CD4-positive, alpha-beta T cell (primary cell): Measurements from ENCODE around the gene ATF2. TPM values are rescaled to one million over a fixed set of nuclear protein-coding genes. Genes with fewer than 3 reads are reported as not detected.

Experiments used
- ATAC-seq: fragments of 200-7000 bp; cut with Tn5 transposase; one replicate; pipeline ENCODE4 v1.10.0; 2022; ENCODE audit warnings: mild to moderate bottlenecking; ENCODE audit not compliant: poor library complexity
- CTCF ChIA-PET: fragments of 350-600 bp; sonication (Branson Sonifier 250); formaldehyde crosslinking; loops from one replicate; lab custom pipeline; 2021; ENCODE audit warnings: antibody characterized with exemption, inconsistent platforms; lab: Charles Lee
- POLR2A ChIA-PET: fragments of 350-600 bp; sonication (Branson Sonifier 250); formaldehyde crosslinking; loops from one replicate; lab custom pipeline; 2021; ENCODE audit warnings: antibody characterized with exemption, inconsistent platforms; lab: Charles Lee
- DNase-seq, 14 experiments: peaks; one replicate each; pipeline ENCODE4 v3.0.0-alpha.2; 2013 to 2020; ENCODE audit warnings: mixed read lengths in 2 of 14
- H3K27ac ChIP-seq, 2 donors: one replicate each; pipeline versions ENCODE4 v1.5.1 to v1.7.0; 2013; ENCODE audit warnings: low read length in 2 of 2, low read depth in 1 of 2, mild to moderate bottlenecking in 1 of 2
- H3K27me3 ChIP-seq, 2 experiments: 1 replicate in 1 of 2; 2 replicates in 1 of 2; pipeline versions ENCODE4 v1.6.1 to v1.7.0; 2013; ENCODE audit warnings: low read length in 2 of 2, control low read depth in 1 of 2, mild to moderate bottlenecking in 1 of 2, moderate library complexity in 1 of 2; ENCODE audit not compliant: insufficient read depth in 2 of 2, control insufficient read depth in 1 of 2
- H3K36me3 ChIP-seq: one replicate; pipeline ENCODE4 v1.6.1; 2013; ENCODE audit warnings: low read length, control low read depth; ENCODE audit not compliant: insufficient read depth
- H3K4me1 ChIP-seq: one replicate; pipeline ENCODE4 v1.6.1; 2013; ENCODE audit warnings: low read length, control low read depth; ENCODE audit not compliant: insufficient read depth
- H3K4me3 ChIP-seq: one replicate; pipeline ENCODE4 v1.5.1; 2013; ENCODE audit warnings: mild to moderate bottlenecking, low read length, moderate library complexity
- H3K9me3 ChIP-seq, 2 experiments: 1 replicate in 1 of 2; 2 replicates in 1 of 2; pipeline versions ENCODE4 v1.6.1 to v1.7.0; 2013; ENCODE audit warnings: low read length in 2 of 2, mild to moderate bottlenecking in 2 of 2, control low read depth in 1 of 2, moderate library complexity in 1 of 2; ENCODE audit not compliant: control insufficient read depth in 1 of 2, insufficient read depth in 1 of 2
- H3K27ac Mint-ChIP-seq: one replicate; pipeline ENCODE4 v1.8.0; 2020; ENCODE audit warnings: mixed read lengths
- H3K27me3 Mint-ChIP-seq: one replicate; pipeline ENCODE4 v1.8.0; 2021; ENCODE audit warnings: mixed read lengths
- H3K36me3 Mint-ChIP-seq: one replicate; pipeline ENCODE4 v1.8.0; 2021; ENCODE audit warnings: low read depth, mixed read lengths
- H3K4me1 Mint-ChIP-seq: one replicate; pipeline ENCODE4 v1.8.0; 2021; ENCODE audit warnings: low read depth, mixed read lengths
- H3K4me3 Mint-ChIP-seq: one replicate; pipeline ENCODE4 v1.8.0; 2020; ENCODE audit warnings: mild to moderate bottlenecking, mixed read lengths
- H3K9me3 Mint-ChIP-seq: one replicate; pipeline ENCODE4 v1.8.0; 2020; ENCODE audit warnings: mixed read lengths
- intact Hi-C, 2 experiments: fragments of 100-400 bp; cut with DNase I in 1 of 2; cut with micrococcal nuclease in 1 of 2; formaldehyde crosslinking; loops; one replicate each; pipeline versions ENCODE4 v1.15.1 to v1.9.0; 2023 to 2025; cut with DNase I, micrococcal nuclease
- total RNA-seq, 174 experiments: library from RNA in 2 of 174; stranded (reverse) in 2 of 174; gene quantifications; one replicate each; pipeline ENCODE4 v1.2.3 and lab custom pipeline; 2021 to 2026
- TF ChIP-seq, protein P1 (sequence below): fragments of 200-600 bp; IDR thresholded peaks from one replicate; pipeline ENCODE4 v1.8.0; 2022; ENCODE audit warnings: antibody characterized with exemption, mild to moderate bottlenecking

The ATF2 gene
- total RNA-seq, 2 experiments from 2014 or later, result 44.7 to 44.8 TPM

DNA sequence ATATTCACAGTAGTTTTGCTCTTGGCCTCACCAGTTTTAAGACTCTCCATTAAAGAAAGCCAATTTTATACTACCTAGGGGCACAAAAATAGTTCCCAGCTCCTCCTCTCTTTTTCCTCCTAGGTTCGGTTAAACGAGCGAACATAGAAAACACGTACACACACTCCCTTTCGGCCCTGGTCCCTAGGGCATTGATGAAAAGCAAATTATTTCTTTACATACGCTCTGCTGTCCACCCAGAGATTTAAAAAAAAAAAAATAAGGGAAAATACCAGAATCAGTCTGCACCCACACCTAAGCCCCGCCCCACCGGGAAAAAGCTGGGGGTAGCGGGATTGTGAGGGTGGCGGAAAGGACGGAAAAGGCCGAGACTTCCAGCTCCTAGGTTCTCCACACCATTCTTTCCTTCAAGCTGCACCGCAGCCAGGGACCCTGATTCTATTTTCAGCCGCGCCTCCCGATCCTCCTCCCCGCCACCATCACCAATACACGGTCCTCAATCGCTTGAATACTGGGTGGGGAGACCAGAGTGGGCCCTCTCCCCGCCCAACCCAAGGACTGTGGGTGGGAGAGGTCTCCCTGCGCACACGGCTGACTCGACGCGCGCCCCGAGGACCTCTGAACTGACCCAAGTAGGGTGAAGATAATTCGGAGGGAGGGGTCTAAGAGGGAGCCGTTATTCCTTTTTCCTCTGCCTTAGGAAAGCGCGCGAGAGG, 769 bp downstream of the ATF2 start:
- intact Hi-C loops, result loop anchor here in 1 of 2 experiments (10.0 kb wide), 1 partner anchor 922 kb away; the partner anchor contains the start of gene OLA1
- ATAC-seq (peak; percentile 1), DNase-seq (peak in 4 of 14 experiments; percentile 7 to 20 (median 10))
- ChIA-PET CTCF (interaction anchor here (0.9 kb wide), 1 partner anchor 14 kb away, joined by 3 read pairs; the partner anchor contains the start of gene ATP5MC3), POLR2A (interaction anchor here (0.9 to 1.0 kb wide), 2 partner anchors 12 to 772 kb away, joined by 3 to 4 read pairs; partner anchors contain the start of gene SCRN3)
- Histone ChIP-seq H3K27me3 (no peaks in the 10 kb centered on the region), H3K4me1 (peaks cover 18% of the 10 kb centered on the region), H3K27ac (peak overlapping the region; percentile 84 to 90), H3K4me3 (peak overlapping the region; percentile 90), H3K36me3 (no peaks in the 10 kb centered on the region), H3K9me3 (no peaks in the 10 kb centered on the region)
- Mint-ChIP-seq H3K36me3 (peaks cover 17% of the 10 kb centered on the region), H3K9me3 (no peaks in the 10 kb centered on the region), H3K4me3 (peak overlapping the region; percentile 91), H3K27me3 (no peaks in the 10 kb centered on the region), H3K27ac (peak overlapping the region; percentile 90), H3K4me1 (peaks cover 65% of the 10 kb centered on the region)
- TF ChIP-seq, protein P1, sequence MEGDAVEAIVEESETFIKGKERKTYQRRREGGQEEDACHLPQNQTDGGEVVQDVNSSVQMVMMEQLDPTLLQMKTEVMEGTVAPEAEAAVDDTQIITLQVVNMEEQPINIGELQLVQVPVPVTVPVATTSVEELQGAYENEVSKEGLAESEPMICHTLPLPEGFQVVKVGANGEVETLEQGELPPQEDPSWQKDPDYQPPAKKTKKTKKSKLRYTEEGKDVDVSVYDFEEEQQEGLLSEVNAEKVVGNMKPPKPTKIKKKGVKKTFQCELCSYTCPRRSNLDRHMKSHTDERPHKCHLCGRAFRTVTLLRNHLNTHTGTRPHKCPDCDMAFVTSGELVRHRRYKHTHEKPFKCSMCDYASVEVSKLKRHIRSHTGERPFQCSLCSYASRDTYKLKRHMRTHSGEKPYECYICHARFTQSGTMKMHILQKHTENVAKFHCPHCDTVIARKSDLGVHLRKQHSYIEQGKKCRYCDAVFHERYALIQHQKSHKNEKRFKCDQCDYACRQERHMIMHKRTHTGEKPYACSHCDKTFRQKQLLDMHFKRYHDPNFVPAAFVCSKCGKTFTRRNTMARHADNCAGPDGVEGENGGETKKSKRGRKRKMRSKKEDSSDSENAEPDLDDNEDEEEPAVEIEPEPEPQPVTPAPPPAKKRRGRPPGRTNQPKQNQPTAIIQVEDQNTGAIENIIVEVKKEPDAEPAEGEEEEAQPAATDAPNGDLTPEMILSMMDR, result no peak

DNA sequence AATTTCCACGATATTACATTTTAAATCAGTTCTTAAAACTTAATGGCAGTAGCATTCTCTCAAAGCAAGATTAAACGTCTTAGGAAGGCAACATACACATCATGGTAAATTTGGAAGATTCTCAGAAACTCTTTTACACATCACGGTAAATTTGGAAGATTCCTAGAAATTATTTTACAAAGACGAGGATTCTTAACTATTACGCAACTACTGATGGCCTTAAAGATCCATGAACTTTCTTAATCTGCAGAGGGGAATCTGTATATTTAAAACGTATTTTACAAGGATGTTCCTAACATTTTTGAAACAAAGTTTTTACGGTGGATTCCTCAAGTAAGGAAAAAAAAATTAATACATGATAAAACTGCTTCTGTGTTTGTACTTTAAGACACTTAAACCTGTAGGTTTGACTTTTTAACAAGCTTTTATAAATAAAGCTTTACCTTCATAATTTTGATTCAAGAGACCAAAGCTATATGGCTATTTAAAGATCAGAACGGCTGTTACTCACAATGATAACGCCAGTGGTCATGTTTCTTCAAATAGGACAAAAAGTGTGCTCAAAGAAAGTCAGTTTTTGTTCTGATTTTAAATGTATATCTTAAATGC, 1.7 kb downstream of the ATF2 start:
- intact Hi-C loops, result loop anchor here in 1 of 2 experiments (10.0 kb wide), 1 partner anchor 922 kb away; the partner anchor contains the start of gene OLA1
- H3K4me3 Mint-ChIP-seq, result peak overlapping the region; percentile 91
- Histone ChIP-seq H3K27ac (no peak overlapping the region), H3K36me3 (no peaks in the 10 kb centered on the region), H3K9me3 (no peaks in the 10 kb centered on the region), H3K27me3 (no peaks in the 10 kb centered on the region), H3K4me1 (peaks cover 18% of the 10 kb centered on the region), H3K4me3 (peak overlapping the region; percentile 90)
- TF ChIP-seq, protein P1, result no peak
- DNase-seq, result no peak
- no peaks in the 10 kb centered on the region for H3K27me3 Mint-ChIP-seq
- peak overlapping the region; percentile 90 for H3K27ac Mint-ChIP-seq
- H3K4me1 Mint-ChIP-seq, result peaks cover 73% of the 10 kb centered on the region
- ChIA-PET CTCF (interaction anchor here (1.0 kb wide), 1 partner anchor 10 kb away, joined by 3 read pairs; no protein-coding TSS in a partner anchor), POLR2A (no interaction called here)
- H3K9me3 Mint-ChIP-seq, result no peaks in the 10 kb centered on the region
- no peak for ATAC-seq
- H3K36me3 Mint-ChIP-seq, result peaks cover 19% of the 10 kb centered on the region

- Histone ChIP-seq H3K4me3 (no peak overlapping the region), H3K27ac (no peak overlapping the region), H3K36me3 (no peaks in the 10 kb centered on the region), H3K9me3 (no peaks in the 10 kb centered on the region), H3K27me3 (no peaks in the 10 kb centered on the region), H3K4me1 (peaks cover 25% of the 10 kb centered on the region)
- ChIA-PET CTCF (no interaction called here), POLR2A (no interaction called here)
- TF ChIP-seq, protein P1, result no peak
- DNase-seq (no peak), ATAC-seq (no peak)
- H3K27ac Mint-ChIP-seq, result no peak overlapping the region
- H3K27me3 Mint-ChIP-seq, result no peaks in the 10 kb centered on the region
- peaks cover 27% of the 10 kb centered on the region for H3K36me3 Mint-ChIP-seq
- H3K4me1 Mint-ChIP-seq, result peaks cover 71% of the 10 kb centered on the region
- intact Hi-C loops, result loop anchor here in 1 of 2 experiments (10.0 kb wide), 1 partner anchor 919 kb away; the partner anchor contains the start of gene OLA1
- no peaks in the 10 kb centered on the region for H3K9me3 Mint-ChIP-seq
- H3K4me3 Mint-ChIP-seq, result no peak overlapping the region
Observed at GRCh38 chr2:175164235-175164634, 3.8 kb downstream of the ATF2 start.
